Stimulated activated naive CD8-positive, alpha-beta T cell treated with anti-CD3 and anti-CD28 coated beads, Interleukin-15, Interleukin-2, amounts not matched to agents 100 U/mL and 50 U/mL, for 24 hours (primary cell): ENCODE data around the gene NKX1-2.
A peak's percentile ranks its signal among the peaks of the same experiment; 100 is the strongest.

Experiments used
- ATAC-seq: fragments of 150-1000 bp; cut with Tn5 transposase; one replicate; pipeline ENCODE4 v1.10.0; 2021
- DNase-seq: peaks from one replicate; pipeline ENCODE4 v3.0.0; 2021

Gene NKX1-2

DNA sequence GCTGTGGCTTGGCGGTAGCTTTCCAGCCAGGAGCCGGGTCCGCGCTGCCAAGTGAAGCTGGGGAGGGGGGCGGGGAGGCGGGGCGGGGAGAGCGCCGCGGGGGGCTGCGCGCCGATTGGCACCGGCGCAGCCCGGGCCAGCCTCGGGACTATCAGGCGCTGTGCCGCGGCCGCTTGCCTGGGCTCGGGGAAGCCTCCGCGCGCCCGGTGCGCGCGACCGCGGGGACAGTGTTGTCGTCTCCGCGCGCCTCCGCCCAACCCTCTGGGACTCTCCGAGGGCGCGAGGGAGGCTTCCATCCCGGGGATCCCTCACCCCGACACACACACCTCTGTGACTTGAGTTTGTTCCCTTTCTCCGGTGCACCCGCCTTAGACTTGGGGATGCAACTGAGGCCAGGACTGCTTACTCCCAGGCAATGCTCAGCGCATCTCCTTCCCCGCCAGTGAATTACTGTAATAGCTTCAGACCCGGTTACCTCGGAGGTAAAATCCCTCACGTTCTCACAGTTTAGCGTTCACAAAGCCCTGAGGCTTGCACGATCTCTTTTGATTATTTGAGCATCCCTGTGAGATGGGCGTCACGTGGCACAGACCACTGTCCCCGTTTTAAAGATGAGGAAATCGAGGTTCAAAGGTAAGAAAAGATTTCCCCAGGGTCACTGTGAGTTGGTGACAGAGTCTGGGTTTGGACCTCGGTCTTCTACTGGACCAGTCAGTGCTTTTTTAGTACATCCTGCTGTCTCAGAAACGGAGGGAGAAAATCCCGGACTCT is at the start of gene NKX1-2:
NKX1-2 (minus strand) TSS at position 24 of the 771 bp plus-strand sequence. CDS start 92 bp downstream, outside the sequence.
- DNase-seq (no peak), ATAC-seq (peak; percentile 11)

DNA sequence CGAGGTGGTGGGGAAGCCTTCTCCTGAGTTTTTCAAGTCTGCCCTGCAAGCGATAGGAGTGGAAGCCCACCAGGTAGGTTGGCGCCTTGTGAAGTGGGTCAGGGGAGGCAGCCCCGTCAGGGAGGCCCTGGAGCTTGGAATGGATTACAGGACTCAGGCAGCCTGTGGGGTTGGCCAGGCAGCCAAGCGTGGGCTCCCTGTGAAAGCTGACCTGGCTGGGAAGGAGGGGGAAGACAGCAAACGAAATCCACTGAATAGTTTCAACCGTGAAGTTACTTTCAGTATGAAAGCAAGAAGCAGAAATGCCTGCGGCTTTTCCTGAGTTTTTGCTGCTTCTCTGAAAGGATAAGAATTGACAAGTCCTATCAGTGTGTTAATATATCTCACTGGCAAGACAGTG is 48.2 kb upstream of the NKX1-2 start:
- no peak for DNase-seq
- no peak for ATAC-seq

DNA sequence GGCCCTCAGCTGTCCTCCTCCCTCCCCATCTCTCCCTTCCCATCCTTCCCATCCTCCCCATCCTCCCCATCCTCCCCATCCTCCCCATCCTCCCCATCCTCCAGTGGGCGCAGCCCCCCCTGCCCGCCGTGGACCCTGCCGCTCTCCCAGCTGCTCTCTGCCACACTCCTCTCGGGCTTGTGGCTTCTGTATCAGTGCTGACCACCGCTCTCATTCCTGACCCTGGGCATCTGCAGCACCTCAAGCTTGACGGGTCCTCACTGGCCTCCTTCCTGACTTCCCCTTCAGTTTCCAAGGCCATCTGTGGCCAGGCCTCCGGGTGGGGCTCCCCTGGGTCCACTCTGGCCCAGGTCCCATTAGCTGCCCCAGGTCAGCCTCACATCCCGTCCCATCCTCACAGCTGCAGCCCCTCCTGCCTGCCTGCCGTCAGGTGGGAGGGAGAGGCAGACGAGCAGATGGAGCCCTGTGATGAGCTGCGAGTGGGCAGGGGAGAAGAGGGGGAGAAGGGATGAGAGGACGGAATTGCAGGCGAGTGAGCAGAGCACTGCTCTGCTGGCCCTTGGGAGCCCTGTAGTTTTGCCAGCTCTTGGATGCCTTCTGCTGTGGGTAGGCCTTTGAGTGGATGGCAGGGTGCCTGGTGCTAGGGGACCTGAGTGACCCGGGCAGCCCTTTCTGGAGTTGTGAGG is 47.5 kb upstream of the NKX1-2 start:
- no peak for ATAC-seq

DNA sequence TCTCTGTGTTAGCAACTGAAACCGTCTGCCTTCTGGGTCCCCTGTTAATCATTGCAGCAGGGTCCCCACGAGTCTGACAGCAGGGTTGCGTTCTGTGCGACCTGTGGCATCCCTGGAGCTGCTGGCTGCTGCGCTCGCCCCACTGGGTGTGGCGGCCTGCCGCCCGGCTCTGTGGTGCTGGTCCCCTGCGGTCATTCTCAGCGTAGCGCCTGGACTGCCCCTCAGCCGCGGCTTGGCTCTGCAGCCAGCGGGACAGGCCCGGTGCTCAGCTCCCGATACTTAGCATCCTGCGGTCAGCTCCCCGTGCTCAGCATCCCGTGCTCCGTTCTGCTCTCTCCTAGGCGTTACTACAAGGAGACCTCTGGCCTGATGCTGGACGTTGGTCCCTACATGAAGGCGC is 46.8 kb upstream of the NKX1-2 start:
- no peak for ATAC-seq
- no peak for DNase-seq

More for the DNA sequence above, 47.5 kb upstream of the NKX1-2 start:
- no peak for DNase-seq

DNA sequence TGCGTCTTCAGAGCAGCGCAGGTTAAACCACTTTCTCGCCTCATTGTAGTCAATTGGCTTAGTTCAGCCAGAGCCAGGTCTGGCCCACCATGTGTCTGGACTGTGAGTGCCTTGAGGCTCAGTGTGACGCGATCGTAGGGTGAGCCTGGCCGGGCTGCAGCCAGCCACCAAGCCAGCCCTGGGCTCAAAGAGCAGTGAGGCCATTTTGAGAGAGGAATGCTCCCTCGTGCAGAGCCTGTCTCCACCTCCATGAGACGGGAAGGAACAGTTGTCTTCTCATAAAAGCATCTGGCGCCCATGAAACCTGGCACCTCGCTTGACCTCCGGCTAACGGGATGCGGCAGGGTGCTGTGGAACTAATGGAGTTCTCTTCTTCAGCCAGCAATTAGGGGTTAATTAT is 46.3 kb upstream of the NKX1-2 start:
- DNase-seq = no peak
- ATAC-seq = no peak

DNA sequence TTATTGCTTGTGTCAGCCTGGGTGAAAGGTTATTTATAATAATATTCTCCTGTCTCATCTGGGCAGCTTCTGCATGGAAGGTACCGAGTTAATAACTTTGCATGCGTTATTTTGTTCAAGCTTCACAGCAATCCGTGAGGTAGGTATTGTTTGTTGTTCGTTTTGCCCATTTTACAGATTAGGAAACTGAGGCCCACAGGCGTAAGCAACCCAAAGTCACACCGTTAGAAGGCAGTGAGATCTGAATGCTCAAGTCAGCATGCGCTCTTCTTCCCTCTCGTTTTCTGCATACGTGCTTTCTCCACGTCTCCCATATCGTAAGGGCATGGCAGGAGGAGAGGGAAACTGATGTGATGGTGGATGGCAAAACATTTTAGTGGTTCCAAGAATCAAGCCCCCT is 45.9 kb upstream of the NKX1-2 start:
- ATAC-seq (no peak), DNase-seq (no peak)

DNA sequence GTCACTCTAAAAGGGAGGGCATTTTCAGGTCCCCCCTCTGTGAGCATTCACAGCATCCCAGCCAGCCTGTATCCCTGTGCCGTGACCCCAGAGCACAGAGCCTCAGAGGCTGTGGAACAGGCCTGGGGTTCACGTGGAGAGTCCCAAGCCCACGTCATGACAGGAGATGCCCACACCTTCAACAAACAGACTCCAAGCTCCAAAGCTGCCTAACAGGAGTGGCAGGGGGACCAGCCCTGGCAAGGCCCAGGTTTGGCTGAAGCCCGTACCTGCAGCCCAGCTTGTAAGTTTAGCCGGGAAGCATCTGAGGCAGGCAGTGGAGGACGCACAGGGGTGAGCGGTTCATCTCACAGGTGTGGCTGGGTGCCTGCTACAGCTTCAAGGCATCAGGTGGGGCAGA is 45.3 kb upstream of the NKX1-2 start:
- DNase-seq (no peak), ATAC-seq (no peak)

DNA sequence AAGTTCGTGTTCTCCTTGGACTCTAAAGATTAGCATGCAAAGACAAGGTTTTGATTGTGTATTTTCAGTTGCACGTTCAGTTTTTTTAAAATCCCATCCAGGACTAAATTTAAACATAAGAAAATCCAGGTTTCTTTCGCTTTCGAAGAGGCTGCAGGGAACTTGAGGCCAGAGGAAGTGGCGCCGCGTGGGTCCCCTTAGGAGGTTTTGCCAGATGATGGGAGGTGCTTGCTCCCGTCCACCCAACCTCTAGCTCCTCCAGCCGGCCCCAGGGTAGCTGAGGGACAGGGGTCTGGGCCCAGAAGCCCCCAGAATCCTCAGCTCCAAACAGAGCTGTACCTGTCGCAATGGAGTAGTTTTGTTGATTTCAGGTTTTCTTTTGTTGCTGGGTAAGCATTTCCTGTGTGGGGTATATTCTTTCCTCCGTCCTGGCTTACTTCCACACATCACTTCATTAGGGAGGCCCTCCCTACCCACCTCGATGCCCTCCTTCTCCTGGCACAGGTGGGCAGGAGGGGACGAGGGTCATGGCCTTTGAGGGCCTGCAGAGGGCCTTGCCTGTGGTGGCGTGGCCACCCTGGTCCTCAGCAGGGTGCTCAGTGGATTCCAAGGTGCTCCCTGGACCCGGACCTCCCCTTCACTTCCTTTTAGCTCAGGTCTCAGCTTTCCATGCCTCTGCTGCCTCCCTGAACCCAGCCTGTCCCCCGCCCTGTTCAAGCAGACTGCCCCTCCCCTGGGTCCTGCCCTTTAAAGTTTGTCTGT is 44.4 kb upstream of the NKX1-2 start:
- no peak for ATAC-seq
- peak; percentile 21 for DNase-seq

DNA sequence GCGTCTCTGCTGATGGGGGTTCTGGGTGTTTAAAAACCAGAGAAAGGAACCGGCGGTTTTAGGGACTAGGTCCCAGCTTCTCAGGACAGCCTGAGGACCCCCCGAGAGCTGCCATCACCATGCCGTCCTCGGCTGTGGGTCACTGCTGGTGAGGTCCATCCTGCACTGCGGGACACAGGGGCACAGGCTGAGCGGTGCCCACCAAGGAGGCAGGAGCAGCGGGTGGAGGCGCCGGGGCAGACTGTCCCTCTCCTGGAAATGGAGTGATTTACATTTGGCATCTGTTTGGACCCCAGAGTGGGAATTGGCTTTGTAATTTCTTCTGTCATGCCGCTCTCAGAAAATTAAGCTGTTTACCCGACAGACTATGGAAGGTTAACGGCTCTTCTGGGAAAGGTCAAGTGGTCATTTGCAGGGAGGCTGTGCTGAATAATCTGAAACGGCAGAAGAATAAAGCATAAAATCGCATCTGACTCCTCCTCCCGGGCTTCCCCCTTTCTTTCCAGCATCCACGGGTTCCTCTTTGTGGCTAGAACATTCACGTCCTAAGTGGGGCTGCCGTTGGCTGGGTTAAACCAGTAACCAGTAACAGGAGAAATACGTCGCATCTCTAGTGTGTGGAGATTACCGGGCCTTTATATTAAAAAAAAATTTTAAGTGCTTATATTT is 43.5 kb upstream of the NKX1-2 start:
- ATAC-seq (no peak), DNase-seq (no peak)

DNA sequence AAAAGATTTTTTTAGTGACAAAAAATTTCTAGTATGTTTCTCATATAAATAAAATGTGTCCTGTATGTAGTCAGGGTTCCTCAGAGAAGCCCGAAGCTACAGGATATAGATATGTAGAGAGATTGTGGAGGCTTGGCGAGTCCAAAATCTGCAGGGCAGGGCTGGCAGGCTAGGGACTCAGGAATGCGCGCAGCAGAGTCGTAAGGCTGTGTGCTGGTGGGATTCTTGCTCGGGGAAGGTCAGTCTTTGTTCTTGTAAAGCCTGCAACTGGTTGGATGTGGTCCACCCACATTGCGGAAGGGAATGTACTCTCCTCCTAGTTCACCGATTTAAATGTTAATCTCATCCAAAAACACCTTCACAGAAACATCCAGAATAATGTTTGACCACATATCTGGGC is 42.4 kb upstream of the NKX1-2 start:
- ATAC-seq (no peak), DNase-seq (no peak)

DNA sequence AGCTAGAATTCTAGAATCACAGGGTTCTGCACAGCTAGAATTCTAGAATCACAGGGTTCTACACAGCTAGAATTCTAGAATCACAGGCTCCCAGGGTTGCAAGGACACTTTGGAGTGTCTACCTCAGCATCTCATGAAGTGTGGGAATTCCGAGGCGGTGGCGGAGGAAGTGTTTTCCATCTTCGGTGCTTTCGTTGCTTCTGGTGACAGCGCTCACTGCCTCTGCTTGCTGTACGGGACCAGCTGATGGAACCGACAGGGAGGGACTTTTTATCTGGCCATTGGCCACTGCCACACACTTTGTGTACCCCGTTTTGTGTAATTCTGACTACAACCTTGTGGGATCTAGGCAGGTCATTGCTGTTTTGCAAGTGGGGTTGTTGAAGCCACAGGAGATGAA is 41.3 kb upstream of the NKX1-2 start:
- DNase-seq (no peak), ATAC-seq (no peak)

DNA sequence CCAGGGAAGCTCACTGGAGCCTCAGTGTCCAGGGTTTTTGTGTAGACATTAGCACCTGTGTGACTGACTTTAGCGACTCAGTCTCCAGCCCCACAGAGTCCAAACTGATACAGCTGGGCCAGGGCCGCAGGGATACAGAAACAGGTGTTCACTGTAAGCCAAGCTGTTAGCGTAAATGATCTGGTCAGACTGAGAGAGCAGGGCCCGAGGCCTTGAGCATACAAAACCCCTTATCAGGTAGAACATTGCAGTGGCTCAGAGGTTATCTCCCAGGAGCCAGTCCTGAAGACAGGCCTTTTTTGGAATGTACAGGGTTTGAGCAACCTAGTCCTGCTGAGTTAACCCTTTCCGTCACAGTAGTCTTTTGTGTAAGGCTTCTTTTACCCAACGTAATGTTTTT is 36.8 kb upstream of the NKX1-2 start:
- ATAC-seq (no peak), DNase-seq (no peak)

DNA sequence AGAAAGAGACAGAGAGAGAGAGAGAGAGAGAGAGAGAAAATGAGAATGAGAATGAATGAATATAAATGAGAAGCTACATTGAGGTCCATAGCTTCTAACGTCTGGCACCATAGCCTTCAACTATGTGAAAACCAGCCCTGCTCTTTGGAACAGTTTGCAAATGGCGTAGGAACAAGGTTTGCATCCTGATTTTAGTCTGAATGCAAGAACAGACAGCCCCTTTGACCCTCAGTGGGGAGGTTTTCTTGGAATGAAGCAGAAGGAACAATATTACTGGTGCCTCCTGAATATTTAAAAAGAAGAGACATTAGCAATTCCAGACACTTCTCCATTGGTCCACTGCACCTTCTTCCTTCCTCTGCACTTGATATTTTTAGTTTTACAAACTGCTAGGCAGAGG is 34.8 kb upstream of the NKX1-2 start:
- DNase-seq (no peak), ATAC-seq (no peak)

DNA sequence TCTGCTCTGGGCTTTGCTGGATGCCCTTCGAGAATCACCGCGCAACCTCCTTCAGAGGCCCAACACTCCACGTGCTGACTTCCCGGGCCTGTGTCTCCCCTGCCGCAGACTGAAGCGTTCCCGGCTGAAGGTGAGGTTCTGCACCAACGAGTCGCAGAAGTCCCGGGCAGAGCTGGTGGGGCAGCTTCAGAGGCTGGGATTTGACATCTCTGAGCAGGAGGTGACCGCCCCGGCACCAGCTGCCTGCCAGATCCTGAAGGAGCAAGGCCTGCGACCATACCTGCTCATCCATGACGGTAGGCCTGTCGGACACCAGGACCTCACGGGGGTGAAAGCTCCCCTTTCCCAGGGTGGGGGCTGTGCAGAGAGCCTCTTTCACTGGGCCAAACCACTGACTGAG is 34.2 kb upstream of the NKX1-2 start:
- DNase-seq (no peak), ATAC-seq (no peak)

DNA sequence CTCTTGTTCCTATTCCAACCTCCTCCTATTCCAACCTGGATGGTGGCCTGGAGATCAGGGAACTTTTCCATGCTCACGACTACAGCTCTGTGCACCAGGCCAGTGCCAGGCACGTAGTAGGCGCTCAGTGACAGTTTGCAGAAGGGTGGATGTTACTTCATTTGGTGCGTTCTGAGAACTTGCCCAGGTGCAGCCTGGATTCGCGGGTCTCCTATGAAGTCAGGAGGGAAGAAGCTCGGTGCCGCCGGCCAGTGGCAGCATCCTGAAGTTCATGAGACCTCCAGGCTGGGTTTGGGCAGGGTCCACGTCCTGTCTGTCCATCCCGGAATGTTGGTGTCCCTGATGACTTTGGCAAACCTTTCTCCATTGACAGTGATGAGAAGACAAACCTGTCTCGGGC is 33.0 kb upstream of the NKX1-2 start:
- DNase-seq = no peak
- no peak for ATAC-seq

DNA sequence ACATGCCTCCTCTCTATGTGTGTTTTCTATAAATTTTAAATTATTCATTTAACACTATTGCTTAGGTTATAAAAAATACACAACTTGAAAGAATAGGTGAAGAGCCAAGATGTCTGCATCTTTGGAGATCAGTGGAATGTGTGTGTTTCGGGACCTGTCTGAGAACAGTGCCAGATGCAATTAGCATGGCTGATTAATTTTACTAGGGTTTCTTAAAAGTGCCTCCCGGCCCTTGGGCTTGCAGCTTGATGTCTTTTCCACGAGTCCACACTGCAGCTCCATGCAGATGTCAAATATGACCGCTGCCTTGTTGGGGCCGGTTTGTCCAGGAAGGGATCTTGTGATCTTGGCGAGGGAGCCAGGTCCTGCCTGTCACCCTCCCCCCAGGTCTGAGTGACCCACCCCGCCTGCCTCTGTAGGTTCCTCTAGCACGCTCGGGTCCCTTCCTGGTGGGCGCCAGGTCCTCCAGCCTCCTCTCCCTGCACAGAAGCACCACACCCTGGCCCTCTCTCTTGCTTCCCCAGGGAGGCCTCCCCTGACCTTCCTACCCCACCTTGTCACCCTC is 32.5 kb upstream of the NKX1-2 start:
- ATAC-seq = no peak

DNA sequence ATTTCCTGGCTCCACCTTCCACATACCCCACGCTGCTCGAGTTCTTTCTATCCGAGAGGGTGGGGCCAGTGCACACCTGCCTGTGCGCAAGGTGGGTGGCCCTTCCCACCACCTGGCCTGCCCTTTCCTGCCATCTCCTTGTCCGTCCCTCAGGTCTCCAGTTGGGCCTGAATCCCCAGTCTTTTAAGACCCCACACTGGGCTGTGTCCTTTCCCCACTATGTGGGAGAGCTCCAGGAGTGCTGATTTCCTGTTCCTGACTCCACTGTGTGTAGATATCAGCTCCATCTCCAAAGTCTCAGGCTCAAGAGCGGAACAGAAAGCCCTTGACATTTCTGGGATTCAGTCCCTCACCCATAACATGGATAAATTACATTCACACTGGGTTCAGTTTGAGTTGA is 31.9 kb upstream of the NKX1-2 start:
- DNase-seq (no peak), ATAC-seq (no peak)

More for the DNA sequence above, 32.5 kb upstream of the NKX1-2 start:
- DNase-seq = no peak

DNA sequence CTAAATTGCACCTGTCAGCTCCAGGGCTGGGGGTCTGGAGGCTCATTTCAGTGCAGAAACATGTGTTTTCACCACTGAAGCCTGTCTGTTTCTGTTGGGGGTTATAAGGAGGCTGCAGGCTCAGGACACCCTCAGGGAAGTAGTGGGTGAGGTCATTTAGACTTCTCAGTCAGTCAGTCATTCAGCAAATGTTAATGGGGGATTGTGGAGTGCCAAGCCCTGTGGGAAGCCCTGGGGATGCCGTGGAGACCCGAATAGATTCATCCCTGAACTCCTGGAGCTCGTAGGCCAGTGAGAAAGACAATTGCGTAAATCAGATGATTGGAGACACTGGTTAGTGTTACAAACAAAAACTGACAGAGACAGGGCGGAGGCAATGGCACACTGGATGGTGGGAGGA is 31.0 kb upstream of the NKX1-2 start:
- DNase-seq (no peak), ATAC-seq (no peak)

DNA sequence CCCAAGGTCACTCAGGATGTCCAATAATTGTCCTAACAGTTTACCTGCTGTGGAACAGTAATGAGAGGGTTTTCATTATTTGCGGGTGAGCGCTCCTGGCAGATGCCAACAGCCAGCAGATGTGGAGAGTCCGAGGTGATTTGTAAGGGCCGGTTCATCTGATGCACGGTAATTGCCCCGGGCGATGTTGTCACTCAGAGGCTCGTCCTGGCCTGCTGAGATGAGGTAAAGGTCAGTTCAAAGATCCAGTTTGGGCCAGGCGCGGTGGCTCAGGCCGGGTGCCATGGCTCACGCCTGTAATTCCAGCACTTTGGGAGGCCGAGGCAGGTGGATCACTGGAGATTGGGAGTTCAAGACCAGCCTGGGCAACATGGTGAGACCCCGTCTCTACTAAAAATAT is 28.7 kb upstream of the NKX1-2 start:
- ATAC-seq (no peak), DNase-seq (no peak)

DNA sequence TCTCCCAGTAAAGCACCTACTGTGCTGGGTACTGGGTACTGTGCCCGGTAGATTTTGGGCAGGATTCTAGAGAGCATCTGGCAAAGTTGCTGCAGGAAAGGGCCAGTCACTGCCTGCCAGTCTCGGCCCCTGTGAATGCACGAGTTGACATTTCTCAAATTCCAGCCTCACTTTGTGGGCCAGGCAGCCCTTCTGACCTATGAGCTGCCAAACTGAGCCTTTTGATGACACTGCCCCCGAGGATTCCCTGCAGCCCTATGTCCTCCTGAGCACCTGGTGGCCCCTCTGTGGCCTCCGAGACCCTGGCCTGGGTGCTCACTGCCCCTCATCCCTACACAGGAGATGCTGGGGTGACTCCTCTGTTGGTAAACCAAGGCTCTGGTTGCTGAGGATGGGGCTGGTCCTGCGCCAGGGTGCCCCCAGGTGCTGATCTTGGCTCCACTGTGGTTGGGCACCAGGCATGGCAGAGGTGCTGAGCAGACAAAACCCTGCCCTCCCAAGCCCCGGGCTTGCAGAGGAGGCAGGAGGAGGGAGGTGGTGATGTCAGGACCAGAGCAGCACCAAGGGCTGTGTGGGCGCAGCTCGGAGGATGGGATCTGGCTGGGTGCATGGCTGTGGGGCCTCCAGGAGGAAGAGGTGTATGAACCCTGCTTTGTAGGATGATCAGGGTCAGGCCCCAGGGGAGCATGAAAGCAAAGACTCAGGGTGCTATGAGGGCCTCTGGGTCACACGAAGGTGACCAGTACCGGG is 28.0 kb upstream of the NKX1-2 start:
- DNase-seq (no peak), ATAC-seq (no peak)

DNA sequence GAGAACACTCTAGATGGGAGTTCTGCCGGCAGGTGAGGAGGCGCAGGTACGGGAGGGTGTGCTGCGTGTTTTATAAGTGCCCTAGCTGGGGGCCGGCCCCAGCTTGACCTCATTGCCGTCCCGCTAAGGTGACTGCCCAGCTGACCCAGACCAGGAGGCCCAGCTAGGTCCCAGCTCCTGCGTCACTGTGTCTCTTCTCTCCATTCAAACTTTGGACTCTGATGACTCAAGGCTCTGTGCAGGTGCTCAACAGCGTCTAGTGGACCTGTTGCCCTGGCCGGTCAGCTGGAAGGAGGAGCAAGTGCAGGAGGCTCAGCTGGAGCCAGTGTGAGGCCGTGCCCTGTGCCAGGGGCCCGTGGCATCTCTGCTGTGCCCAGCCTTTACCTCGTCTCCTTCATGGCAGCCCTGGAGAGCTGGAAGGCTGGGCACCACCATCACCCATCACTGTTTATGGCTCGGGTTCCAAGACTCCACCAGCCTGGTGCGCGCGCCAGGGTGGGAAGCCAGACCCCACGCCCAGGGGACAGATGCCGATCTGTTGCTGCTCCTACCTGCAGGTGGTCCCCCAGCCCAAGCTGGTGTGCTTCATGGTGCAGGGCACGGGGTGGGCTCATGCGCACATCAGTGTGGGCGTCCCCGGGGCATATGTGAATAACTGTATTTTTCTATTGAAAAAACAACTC is 26.3 kb upstream of the NKX1-2 start:
- ATAC-seq (no peak), DNase-seq (no peak)
